Mucosa of descending colon (tissue), 3 donors: ENCODE data around the gene MMS22L. TPM values are rescaled to one million over a fixed set of nuclear protein-coding genes. Genes with fewer than 3 reads are reported as not detected.

ENCODE experiments used
- ATAC-seq: fragments of 200-7000 bp; cut with Tn5 transposase; one replicate; pipeline ENCODE4 v1.9.1; 2020; ENCODE audit warnings: mild to moderate bottlenecking, moderate library complexity
- DNase-seq, 3 donors: peaks; one replicate each; pipeline ENCODE4 v3.0.0-alpha.2; 2020
- H3K36me3 ChIP-seq: fragments of 200-600 bp; one replicate; pipeline ENCODE4 v1.8.0; 2021; ENCODE audit warnings: low read depth, mild to moderate bottlenecking
- H3K4me1 ChIP-seq: fragments of 200-600 bp; one replicate; pipeline ENCODE4 v1.8.0; 2021; ENCODE audit warnings: low read depth, mild to moderate bottlenecking
- H3K4me3 ChIP-seq: fragments of 200-600 bp; one replicate; pipeline ENCODE4 v1.8.0; 2021; ENCODE audit warnings: mild to moderate bottlenecking
- H3K9me3 ChIP-seq: fragments of 200-600 bp; one replicate; pipeline ENCODE4 v1.8.0; 2021; ENCODE audit warnings: mild to moderate bottlenecking
- CTCF ChIP-seq: fragments of 200-600 bp; IDR thresholded peaks from one replicate; pipeline ENCODE4 v1.8.0; 2022; ENCODE audit warnings: antibody characterized with exemption, mild to moderate bottlenecking
- intact Hi-C, 2 donors: fragments of 100-400 bp; cut with DNase I in 1 of 2; cut with micrococcal nuclease in 1 of 2; formaldehyde crosslinking; loops; one replicate each; pipeline versions ENCODE4 v1.11.0 to v1.11.1; 2022; cut with DNase I, micrococcal nuclease
- total RNA-seq, 3 donors: library from RNA; stranded (reverse); fragmentation: NEBNext Ultra II Directional in 2 of 3; extraction: Animal tissue kit (Norgen Biotek cat#: 25700) in 2 of 3; gene quantifications; one replicate each; pipeline versions ENCODE4 v1.2.1 to v1.2.4, GENCODE V29; 2021 to 2023
- donor health status: DM: no; HTN: no; CAD: no; lungs with moderate emphysema.
- donor health status: DM: no; HTN: no; CAD: no.
- donor health status: DM: no; HTN: yes; CAD: no.

Gene MMS22L
- total RNA-seq, 3 donors from 2014 or later, result 9.2 to 10.5 (median 9.5) TPM

- Histone ChIP-seq H3K4me1 (no peaks in the 10 kb centered on the region), H3K36me3 (no peaks in the 10 kb centered on the region), H3K4me3 (no peak overlapping the region), H3K9me3 (no peaks in the 10 kb centered on the region)
- intact Hi-C loops, result no loop called here
- DNase-seq (no peak), ATAC-seq (no peak)
- no peak for TF ChIP-seq CTCF
Measured at GRCh38 chr6:97275804-97276203, 7.2 kb downstream of the MMS22L start.

- H3K36me3 ChIP-seq, result no peaks in the 10 kb centered on the region
Measured at GRCh38 chr6:97269821-97270220, 13.2 kb downstream of the MMS22L start.

GRCh38 chr6:97262676-97263075 lies 20.3 kb downstream of the MMS22L start:
- no peaks in the 10 kb centered on the region for H3K4me1 ChIP-seq
- intact Hi-C loops, result no loop called here
- ATAC-seq, result no peak
- H3K36me3 ChIP-seq, result no peaks in the 10 kb centered on the region
- H3K4me3 ChIP-seq, result no peak overlapping the region
- no peak for TF ChIP-seq CTCF
- no peak for DNase-seq
- no peaks in the 10 kb centered on the region for H3K9me3 ChIP-seq

More at GRCh38 chr6:97269821-97270220, 13.2 kb downstream of the MMS22L start:
- no peak for TF ChIP-seq CTCF
- Histone ChIP-seq H3K4me1 (no peaks in the 10 kb centered on the region), H3K9me3 (no peaks in the 10 kb centered on the region), H3K4me3 (no peak overlapping the region)
- DNase-seq (no peak), ATAC-seq (no peak)
- intact Hi-C loops, result no loop called here

GRCh38 chr6:97246842-97247241 lies 36.2 kb downstream of the MMS22L start:
- intact Hi-C loops, result no loop called here
- no peak for DNase-seq
- TF ChIP-seq CTCF, result no peak

GRCh38 chr6:97240222-97240621 lies 42.8 kb downstream of the MMS22L start:
- DNase-seq (no peak), ATAC-seq (no peak)
- H3K4me1 ChIP-seq, result no peaks in the 10 kb centered on the region
- no peak for TF ChIP-seq CTCF
- H3K9me3 ChIP-seq, result no peaks in the 10 kb centered on the region
- intact Hi-C loops, result no loop called here
- no peak overlapping the region for H3K4me3 ChIP-seq
- H3K36me3 ChIP-seq, result no peaks in the 10 kb centered on the region

More at GRCh38 chr6:97246842-97247241, 36.2 kb downstream of the MMS22L start:
- H3K36me3 ChIP-seq, result no peaks in the 10 kb centered on the region
- ATAC-seq, result no peak
- H3K9me3 ChIP-seq, result no peaks in the 10 kb centered on the region
- no peaks in the 10 kb centered on the region for H3K4me1 ChIP-seq
- H3K4me3 ChIP-seq, result no peak overlapping the region

GRCh38 chr6:97231911-97232310 lies 51.1 kb downstream of the MMS22L start:
- ATAC-seq, result no peak
- TF ChIP-seq CTCF, result no peak

More at GRCh38 chr6:97231911-97232310, 51.1 kb downstream of the MMS22L start:
- no peak for DNase-seq
- no peaks in the 10 kb centered on the region for H3K4me1 ChIP-seq
- no peaks in the 10 kb centered on the region for H3K9me3 ChIP-seq
- no peaks in the 10 kb centered on the region for H3K36me3 ChIP-seq
- no peak overlapping the region for H3K4me3 ChIP-seq
- intact Hi-C loops, result no loop called here
